Upper lobe of right lung (tissue), 1 donor: ENCODE results near the gene CDC25A. TPM values are rescaled to one million over a fixed set of nuclear protein-coding genes. Genes with fewer than 3 reads are reported as not detected.

Source experiments
- ATAC-seq: fragments of 200-7000 bp; cut with Tn5 transposase; one replicate; pipeline ENCODE4 v1.9.1; 2020; ENCODE audit warnings: mild to moderate bottlenecking, moderate library complexity
- DNase-seq: peaks from one replicate; pipeline ENCODE4 v3.0.0-alpha.2; 2020
- H3K27ac ChIP-seq: fragments of 200-600 bp; one replicate; pipeline ENCODE4 v1.8.0; 2022
- H3K27me3 ChIP-seq: fragments of 200-600 bp; one replicate; pipeline ENCODE4 v1.8.0; 2022; ENCODE audit warnings: mild to moderate bottlenecking
- H3K36me3 ChIP-seq: fragments of 200-600 bp; one replicate; pipeline ENCODE4 v1.8.0; 2022
- H3K4me1 ChIP-seq: fragments of 200-600 bp; one replicate; pipeline ENCODE4 v1.8.0; 2022
- H3K4me3 ChIP-seq: fragments of 200-600 bp; one replicate; pipeline ENCODE4 v1.8.0; 2022; ENCODE audit warnings: mild to moderate bottlenecking
- H3K9me3 ChIP-seq: fragments of 200-600 bp; one replicate; pipeline ENCODE4 v1.8.0; 2022
- intact Hi-C: fragments of 100-400 bp; cut with DNase I; formaldehyde crosslinking; loops from one replicate; pipeline ENCODE4 v1.11.0; 2022
- total RNA-seq: library from RNA; stranded (reverse); fragmentation: NEBNext Ultra II Directional; extraction: Animal tissue kit (Norgen Biotek cat#: 25700); gene quantifications from one replicate; pipeline ENCODE4 v1.2.1, GENCODE V29; 2021
- TF ChIP-seq, protein P1 (sequence below): fragments of 200-600 bp; IDR thresholded peaks from one replicate; pipeline ENCODE4 v1.8.0; 2022; ENCODE audit warnings: antibody characterized with exemption
- donor health status: DM: no; HTN: yes; CAD: no; lungs with severe emphysema.

CDC25A gene
- total RNA-seq, 1 donor from 2014 or later: 0.90 TPM

DNA sequence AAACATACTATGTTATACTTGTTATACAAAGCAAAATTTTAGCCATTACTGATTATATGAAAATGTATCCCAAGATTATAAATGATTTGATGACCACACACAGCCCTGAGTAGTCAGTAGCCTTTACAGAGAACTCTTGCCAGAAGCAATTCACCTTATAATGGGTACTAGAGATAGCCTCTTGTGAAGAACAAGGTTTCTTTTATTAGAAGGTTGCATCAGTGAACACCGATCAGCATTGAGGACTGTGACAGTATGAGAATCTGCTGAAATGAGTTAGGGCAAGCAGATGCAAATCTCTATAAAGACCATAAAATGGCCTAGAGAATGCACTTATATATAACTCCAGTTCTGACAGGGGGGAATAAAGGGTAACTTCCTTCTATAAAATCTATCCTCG is 10.1 kb downstream of the CDC25A start:
- no peaks in the 10 kb centered on the region for H3K27me3 ChIP-seq
- no peaks in the 10 kb centered on the region for H3K9me3 ChIP-seq
- ATAC-seq: no peak
- intact Hi-C loops: no loop called here
- no peak overlapping the region for H3K4me3 ChIP-seq
- no peaks in the 10 kb centered on the region for H3K4me1 ChIP-seq
- TF ChIP-seq, protein P1, sequence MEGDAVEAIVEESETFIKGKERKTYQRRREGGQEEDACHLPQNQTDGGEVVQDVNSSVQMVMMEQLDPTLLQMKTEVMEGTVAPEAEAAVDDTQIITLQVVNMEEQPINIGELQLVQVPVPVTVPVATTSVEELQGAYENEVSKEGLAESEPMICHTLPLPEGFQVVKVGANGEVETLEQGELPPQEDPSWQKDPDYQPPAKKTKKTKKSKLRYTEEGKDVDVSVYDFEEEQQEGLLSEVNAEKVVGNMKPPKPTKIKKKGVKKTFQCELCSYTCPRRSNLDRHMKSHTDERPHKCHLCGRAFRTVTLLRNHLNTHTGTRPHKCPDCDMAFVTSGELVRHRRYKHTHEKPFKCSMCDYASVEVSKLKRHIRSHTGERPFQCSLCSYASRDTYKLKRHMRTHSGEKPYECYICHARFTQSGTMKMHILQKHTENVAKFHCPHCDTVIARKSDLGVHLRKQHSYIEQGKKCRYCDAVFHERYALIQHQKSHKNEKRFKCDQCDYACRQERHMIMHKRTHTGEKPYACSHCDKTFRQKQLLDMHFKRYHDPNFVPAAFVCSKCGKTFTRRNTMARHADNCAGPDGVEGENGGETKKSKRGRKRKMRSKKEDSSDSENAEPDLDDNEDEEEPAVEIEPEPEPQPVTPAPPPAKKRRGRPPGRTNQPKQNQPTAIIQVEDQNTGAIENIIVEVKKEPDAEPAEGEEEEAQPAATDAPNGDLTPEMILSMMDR: no peak
- no peaks in the 10 kb centered on the region for H3K36me3 ChIP-seq
- DNase-seq: no peak
- H3K27ac ChIP-seq: no peak overlapping the region

DNA sequence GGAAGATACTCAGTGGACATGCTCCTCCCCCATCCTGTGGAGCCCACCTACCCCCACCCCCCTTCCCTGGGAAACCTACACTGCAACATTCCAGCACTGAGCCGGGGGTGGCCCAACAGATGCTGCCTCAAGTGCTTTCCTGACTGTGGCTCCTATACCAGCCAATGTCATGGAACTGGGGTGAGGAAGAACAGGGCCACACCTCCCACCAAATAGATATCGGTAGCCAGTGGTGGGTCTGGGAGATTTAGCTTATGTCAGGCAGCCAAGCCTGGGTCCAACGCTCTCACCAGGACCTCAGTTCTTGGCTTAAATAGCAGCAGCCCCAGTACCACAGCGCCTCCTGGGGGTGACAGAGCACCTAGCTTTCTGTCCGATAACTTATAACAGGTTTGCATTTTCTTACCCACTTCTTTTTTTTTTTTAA is 30.3 kb downstream of the CDC25A start:
- no peak overlapping the region for H3K27ac ChIP-seq
- no peaks in the 10 kb centered on the region for H3K9me3 ChIP-seq
- no peaks in the 10 kb centered on the region for H3K4me1 ChIP-seq
- H3K36me3 ChIP-seq: no peaks in the 10 kb centered on the region
- intact Hi-C loops: loop anchor here (10.0 kb wide), 1 partner anchor 313 kb away; no protein-coding TSS in a partner anchor
- H3K4me3 ChIP-seq: no peak overlapping the region
- peak; percentile 69 for DNase-seq
- TF ChIP-seq, protein P1: peak; percentile 76
- H3K27me3 ChIP-seq: no peaks in the 10 kb centered on the region
- ATAC-seq: peak; percentile 81

GRCh38 chr3:48157202-48157840 is 30.9 kb downstream of the CDC25A start:
- intact Hi-C loops: loop anchor here (10.0 kb wide), 1 partner anchor 313 kb away; no protein-coding TSS in a partner anchor
- ATAC-seq (no peak), DNase-seq (no peak)
- Histone ChIP-seq H3K4me1 (no peaks in the 10 kb centered on the region), H3K27me3 (no peaks in the 10 kb centered on the region), H3K36me3 (no peaks in the 10 kb centered on the region), H3K4me3 (no peak overlapping the region), H3K27ac (no peak overlapping the region), H3K9me3 (no peaks in the 10 kb centered on the region)
- TF ChIP-seq, protein P1: no peak

- Histone ChIP-seq H3K36me3 (no peaks in the 10 kb centered on the region), H3K27me3 (no peaks in the 10 kb centered on the region), H3K4me1 (peaks cover 5% of the 10 kb centered on the region), H3K27ac (no peak overlapping the region), H3K9me3 (no peaks in the 10 kb centered on the region), H3K4me3 (no peak overlapping the region)
- DNase-seq: no peak
- TF ChIP-seq, protein P1: no peak
- intact Hi-C loops: loop anchor here (10.0 kb wide), 1 partner anchor 311 kb away; no protein-coding TSS in a partner anchor
- no peak for ATAC-seq
Measured at GRCh38 chr3:48156163-48156562, 32.1 kb downstream of the CDC25A start.

DNA sequence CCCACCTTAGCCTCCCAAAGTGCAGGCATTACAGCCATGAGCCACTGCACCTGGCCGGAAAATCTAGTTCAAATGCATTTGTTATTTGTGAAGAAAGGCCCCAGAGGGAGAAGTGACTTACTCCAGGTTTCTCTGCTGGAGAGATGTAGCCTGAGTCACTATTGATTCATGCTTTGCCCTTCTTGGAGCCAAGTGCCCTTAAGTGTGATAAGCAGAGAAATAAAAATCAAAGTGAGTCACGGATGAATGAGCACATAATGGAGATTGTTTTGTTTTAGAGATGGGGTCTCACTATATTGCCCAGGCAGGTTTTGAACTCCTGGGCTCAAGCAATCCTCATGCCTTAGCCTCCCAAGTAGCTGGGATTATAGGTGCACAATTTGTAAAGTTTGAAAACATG is 33.1 kb downstream of the CDC25A start:
- no peaks in the 10 kb centered on the region for H3K9me3 ChIP-seq
- peaks cover 11% of the 10 kb centered on the region for H3K4me1 ChIP-seq
- ATAC-seq (peak; percentile 5), DNase-seq (no peak)
- intact Hi-C loops: loop anchor here (10.0 kb wide), 1 partner anchor 310 kb away; no protein-coding TSS in a partner anchor
- TF ChIP-seq, protein P1: no peak
- no peaks in the 10 kb centered on the region for H3K36me3 ChIP-seq
- H3K27me3 ChIP-seq: no peaks in the 10 kb centered on the region
- H3K4me3 ChIP-seq: no peak overlapping the region
- no peak overlapping the region for H3K27ac ChIP-seq
